Smooth muscle cell (in vitro differentiated cells): ENCODE data around the gene TNNI2. TPM values are rescaled to one million over a fixed set of nuclear protein-coding genes. Genes with fewer than 3 reads are reported as not detected.
A peak's percentile ranks its signal among the peaks of the same experiment; 100 is the strongest.

ENCODE experiments used
- DNase-seq: peaks from one replicate; lab custom pipeline; 2025; ENCODE audit not compliant: unreplicated experiment; lab: John Stamatoyannopoulos, UW
- H2AFZ ChIP-seq: fragments of 200-600 bp; sonication (generic); 2 replicates; pipeline ENCODE4 v1.6.0; 2016; ENCODE audit warnings: antibody characterized with exemption, low read depth, mild to moderate bottlenecking
- H3F3A ChIP-seq: fragments of 200-600 bp; sonication (generic); 2 replicates; pipeline ENCODE4 v1.6.0; 2017; ENCODE audit warnings: antibody characterized with exemption, low read depth
- H3K27ac ChIP-seq: fragments of 200-600 bp; sonication (generic); 2 replicates; pipeline ENCODE4 v1.5.1; 2016; ENCODE audit warnings: low read depth, mild to moderate bottlenecking
- H3K27me3 ChIP-seq: fragments of 200-600 bp; sonication (generic); 2 replicates; pipeline ENCODE4 v1.6.1; 2016; ENCODE audit warnings: low read depth, mild to moderate bottlenecking
- H3K36me3 ChIP-seq: fragments of 200-600 bp; sonication (generic); 2 replicates; pipeline ENCODE4 v1.5.1; 2016; ENCODE audit warnings: low read depth
- H3K4me1 ChIP-seq: fragments of 200-600 bp; sonication (generic); 2 replicates; pipeline ENCODE4 v1.5.1; 2016; ENCODE audit warnings: low read depth
- H3K4me2 ChIP-seq: fragments of 200-600 bp; sonication (generic); 2 replicates; pipeline ENCODE4 v1.6.0; 2016; ENCODE audit warnings: mild to moderate bottlenecking
- H3K4me3 ChIP-seq: fragments of 200-600 bp; sonication (generic); 2 replicates; pipeline ENCODE4 v1.5.1; 2016; ENCODE audit warnings: mild to moderate bottlenecking
- H3K79me2 ChIP-seq: fragments of 200-600 bp; sonication (generic); 2 replicates; pipeline ENCODE4 v1.6.0; 2016; ENCODE audit warnings: low read depth, mild to moderate bottlenecking
- H3K9ac ChIP-seq: fragments of 200-600 bp; sonication (generic); 2 replicates; pipeline ENCODE4 v1.6.0; 2016; ENCODE audit warnings: low read depth
- H3K9me3 ChIP-seq: fragments of 200-600 bp; sonication (generic); replicated peaks from 2 replicates; pipeline ENCODE4 v1.5.1; 2016; ENCODE audit warnings: low read depth
- H4K20me1 ChIP-seq: fragments of 200-600 bp; sonication (generic); 2 replicates; pipeline ENCODE4 v1.6.0; 2016; ENCODE audit warnings: low read depth
- WGBS: methylation state at CpG from one replicate; pipeline ENCODE4 v1.1.7; 2016; ENCODE audit warnings: low lambda C conversion rate; 5-methylcytosine and 5-hydroxymethylcytosine counted together
- polyA plus RNA-seq: library from polyadenylated mRNA; unstranded; fragments of >200 nt; fragmentation: Nextera tagmentation; extraction: Ambion mirVana; gene quantifications from 2 replicates; pipeline ENCODE4 v1.2.1, GENCODE V29; 2016
- total RNA-seq: library from RNA; depleted of rRNA; stranded (reverse); fragments of >200 nt; gene quantifications from 2 replicates; pipeline ENCODE4 v1.2.3, GENCODE V29; 2014
- TF ChIP-seq, protein P1 (sequence below): fragments of 200-600 bp; sonication (generic); IDR thresholded peaks from 2 replicates; pipeline ENCODE4 v1.5.1; 2017; ENCODE audit warnings: borderline replicate concordance, mild to moderate bottlenecking, antibody characterized with exemption; ENCODE audit not compliant: insufficient read depth, poor library complexity, severe bottlenecking

Gene TNNI2
- 0.94 TPM in 1 of 2 replicates, not detected in the other for total RNA-seq
- polyA plus RNA-seq: 0.74 and 1.2 TPM in 2 replicates

DNA sequence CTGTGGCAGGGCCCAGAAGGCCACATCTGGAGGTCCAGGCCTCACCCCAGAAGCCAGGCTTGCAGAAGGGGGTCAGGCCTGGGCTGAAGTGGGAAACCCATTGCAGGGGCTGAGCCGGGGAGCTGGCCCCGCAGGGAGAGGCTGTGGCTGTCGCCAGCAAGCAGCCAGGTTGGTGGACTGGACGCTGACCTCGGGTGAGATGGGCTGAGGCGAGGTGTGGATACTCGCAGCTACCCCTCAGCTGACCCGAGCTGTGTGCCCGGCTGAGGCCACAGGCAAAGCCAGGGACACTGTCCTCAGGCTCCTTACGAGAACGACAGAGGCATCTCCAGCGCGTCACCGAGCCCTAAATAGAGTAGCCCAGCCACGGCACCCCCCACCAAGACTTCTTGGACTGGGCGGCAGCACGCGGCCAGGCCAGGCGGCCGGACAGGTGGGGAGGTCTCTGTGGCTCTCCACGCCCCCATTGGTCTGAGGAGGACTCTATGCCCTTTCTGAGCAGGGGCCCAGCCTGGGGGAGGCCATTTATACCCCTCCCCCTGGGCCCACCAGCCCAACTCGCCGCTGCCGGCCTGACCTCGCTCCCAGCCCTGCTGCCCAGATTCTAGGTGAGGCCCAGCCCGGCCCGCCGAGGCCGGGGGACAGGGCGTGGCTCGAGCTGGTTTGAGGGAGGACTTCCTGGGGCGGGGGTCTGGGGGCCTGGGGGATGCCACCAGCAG lies at the start of gene TNNI2:
Gene TNNI2 (plus strand): TSS at position 556 of the 719 bp plus-strand sequence. CDS start 716 bp downstream, outside the sequence.
- Histone ChIP-seq H3K27me3 (no peaks in the 10 kb centered on the region), H4K20me1 (no peaks in the 10 kb centered on the region), H3K4me1 (peaks cover 4% of the 10 kb centered on the region), H3K9ac (no peak within 1 kb of the TSS), H3K27ac (no peak within 1 kb of the TSS), H3K9me3 (no peaks in the 10 kb centered on the region), H2AFZ (no peak within 1 kb of the TSS), H3K4me2 (peak within 1 kb of the TSS; percentile 48), H3F3A (no peaks in the 10 kb centered on the region), H3K36me3 (no peaks in the 10 kb centered on the region), H3K79me2 (no peaks in the 10 kb centered on the region), H3K4me3 (no peak within 1 kb of the TSS)
- no peak for DNase-seq
- 90% methylated on average over 30 of the region's 32 CpGs for WGBS
- TF ChIP-seq, protein P1, sequence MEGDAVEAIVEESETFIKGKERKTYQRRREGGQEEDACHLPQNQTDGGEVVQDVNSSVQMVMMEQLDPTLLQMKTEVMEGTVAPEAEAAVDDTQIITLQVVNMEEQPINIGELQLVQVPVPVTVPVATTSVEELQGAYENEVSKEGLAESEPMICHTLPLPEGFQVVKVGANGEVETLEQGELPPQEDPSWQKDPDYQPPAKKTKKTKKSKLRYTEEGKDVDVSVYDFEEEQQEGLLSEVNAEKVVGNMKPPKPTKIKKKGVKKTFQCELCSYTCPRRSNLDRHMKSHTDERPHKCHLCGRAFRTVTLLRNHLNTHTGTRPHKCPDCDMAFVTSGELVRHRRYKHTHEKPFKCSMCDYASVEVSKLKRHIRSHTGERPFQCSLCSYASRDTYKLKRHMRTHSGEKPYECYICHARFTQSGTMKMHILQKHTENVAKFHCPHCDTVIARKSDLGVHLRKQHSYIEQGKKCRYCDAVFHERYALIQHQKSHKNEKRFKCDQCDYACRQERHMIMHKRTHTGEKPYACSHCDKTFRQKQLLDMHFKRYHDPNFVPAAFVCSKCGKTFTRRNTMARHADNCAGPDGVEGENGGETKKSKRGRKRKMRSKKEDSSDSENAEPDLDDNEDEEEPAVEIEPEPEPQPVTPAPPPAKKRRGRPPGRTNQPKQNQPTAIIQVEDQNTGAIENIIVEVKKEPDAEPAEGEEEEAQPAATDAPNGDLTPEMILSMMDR: no peak

GRCh38 chr11:1791912-1792311 lies 46.9 kb upstream of the TNNI2 start:
- no peaks in the 10 kb centered on the region for H3K79me2 ChIP-seq
- H3K4me1 ChIP-seq: no peaks in the 10 kb centered on the region
- no peak overlapping the region for H3K4me2 ChIP-seq
- WGBS: 95% methylated on average over 6 of the region's 6 CpGs
- TF ChIP-seq, protein P1: no peak
- H3K27ac ChIP-seq: no peak overlapping the region
- no peaks in the 10 kb centered on the region for H3K27me3 ChIP-seq
- DNase-seq: no peak
- H3K36me3 ChIP-seq: no peaks in the 10 kb centered on the region
- no peak overlapping the region for H3K4me3 ChIP-seq
- H4K20me1 ChIP-seq: no peaks in the 10 kb centered on the region
- no peaks in the 10 kb centered on the region for H3K9me3 ChIP-seq
- H2AFZ ChIP-seq: no peak overlapping the region
- no peaks in the 10 kb centered on the region for H3F3A ChIP-seq
- no peak overlapping the region for H3K9ac ChIP-seq

DNA sequence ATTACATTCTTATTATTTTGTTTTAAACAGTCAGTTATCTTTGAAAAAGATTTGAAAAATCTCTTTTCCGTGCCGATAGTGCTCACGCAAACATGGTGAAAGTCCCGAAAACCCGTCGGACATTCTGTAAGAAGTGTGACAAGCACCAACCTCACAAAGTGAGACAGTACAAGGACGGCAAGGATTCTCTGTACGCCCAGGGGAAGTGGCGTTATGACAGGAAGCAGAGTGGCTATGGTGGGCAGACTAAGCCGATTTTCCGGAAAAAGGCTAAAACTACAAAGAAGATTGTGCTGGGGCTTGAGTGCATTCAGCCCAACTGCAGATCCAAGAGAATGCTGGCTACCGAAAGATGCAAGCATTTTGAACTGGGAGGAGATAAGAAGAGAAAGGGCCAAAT lies 46.3 kb upstream of the TNNI2 start:
- no peaks in the 10 kb centered on the region for H4K20me1 ChIP-seq
- peak overlapping the region; percentile 81 for H2AFZ ChIP-seq
- H3K4me1 ChIP-seq: no peaks in the 10 kb centered on the region
- H3K79me2 ChIP-seq: no peaks in the 10 kb centered on the region
- no peaks in the 10 kb centered on the region for H3K27me3 ChIP-seq
- H3K9ac ChIP-seq: no peak overlapping the region
- 67% methylated on average over 12 of the region's 12 CpGs for WGBS
- no peak overlapping the region for H3K27ac ChIP-seq
- no peaks in the 10 kb centered on the region for H3F3A ChIP-seq
- peak overlapping the region; percentile 35 for H3K4me2 ChIP-seq
- DNase-seq: no peak
- H3K9me3 ChIP-seq: no peaks in the 10 kb centered on the region
- no peaks in the 10 kb centered on the region for H3K36me3 ChIP-seq
- TF ChIP-seq, protein P1: no peak
- no peak overlapping the region for H3K4me3 ChIP-seq

DNA sequence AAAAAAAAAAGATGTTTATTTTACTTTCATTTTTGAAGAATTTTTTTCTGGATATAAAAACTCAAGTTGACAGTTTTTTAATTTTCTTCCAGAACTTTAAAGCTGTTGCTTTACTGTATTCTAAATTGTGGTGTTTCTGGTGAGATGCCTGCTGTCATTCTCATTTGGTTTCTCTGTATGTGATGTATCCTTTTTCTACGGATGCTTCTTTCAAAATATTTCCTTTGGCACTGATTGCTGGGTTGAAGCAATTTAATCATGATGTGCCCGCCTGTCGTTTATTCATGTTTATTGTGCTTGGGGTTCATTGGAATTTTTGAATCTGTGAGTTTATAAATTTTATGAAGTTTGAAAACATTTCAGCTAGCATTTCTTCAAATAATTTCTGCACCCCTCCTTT lies 45.7 kb upstream of the TNNI2 start:
- no peaks in the 10 kb centered on the region for H3K4me1 ChIP-seq
- no peaks in the 10 kb centered on the region for H3F3A ChIP-seq
- no peaks in the 10 kb centered on the region for H4K20me1 ChIP-seq
- no peaks in the 10 kb centered on the region for H3K79me2 ChIP-seq
- TF ChIP-seq, protein P1: no peak
- H2AFZ ChIP-seq: no peak overlapping the region
- H3K27ac ChIP-seq: no peak overlapping the region
- H3K4me3 ChIP-seq: no peak overlapping the region
- no peaks in the 10 kb centered on the region for H3K27me3 ChIP-seq
- WGBS: 90% methylated on average over 3 of the region's 3 CpGs
- no peak overlapping the region for H3K4me2 ChIP-seq
- H3K9me3 ChIP-seq: no peaks in the 10 kb centered on the region
- no peaks in the 10 kb centered on the region for H3K36me3 ChIP-seq
- no peak for DNase-seq
- no peak overlapping the region for H3K9ac ChIP-seq
